ENCODE data around the gene ANKRD6.
"Not testable (repeated sequence)": the region's sequence is repeated elsewhere in the genome, so short reads cannot be mapped to it uniquely, and the experiment has no call there.

The ANKRD6 gene

GRCh38 chr6:89602166-89602565 lies 169.2 kb downstream of the ANKRD6 start:
- no peak for DNase-seq (ENCODE audit: low spot score)

GRCh38 chr6:89604653-89605052 lies 171.7 kb downstream of the ANKRD6 start:
- no peak for DNase-seq (ENCODE audit: low spot score)

- DNase-seq (ENCODE audit: low spot score), result no peak
Measured at GRCh38 chr6:89605861-89606260, 172.9 kb downstream of the ANKRD6 start.

- DNase-seq (ENCODE audit: low spot score), result peak; percentile 71
Measured at GRCh38 chr6:89610149-89610642, 177.2 kb downstream of the ANKRD6 start.

GRCh38 chr6:89611666-89612065 lies 178.7 kb downstream of the ANKRD6 start:
- DNase-seq (ENCODE audit: low spot score), result no peak

- no peak for DNase-seq (ENCODE audit: low spot score)
Measured at GRCh38 chr6:89612121-89612520, 179.2 kb downstream of the ANKRD6 start.

GRCh38 chr6:89613790-89614189 lies 180.8 kb downstream of the ANKRD6 start:
- DNase-seq (ENCODE audit: low spot score), result no peak

GRCh38 chr6:89615882-89616281 lies 182.9 kb downstream of the ANKRD6 start:
- DNase-seq (ENCODE audit: low spot score), result no peak

GRCh38 chr6:89616531-89616930 lies 183.6 kb downstream of the ANKRD6 start:
- DNase-seq (ENCODE audit: low spot score), result no peak

GRCh38 chr6:89618026-89618425 lies 185.1 kb downstream of the ANKRD6 start:
- DNase-seq (ENCODE audit: low spot score), result no peak

GRCh38 chr6:89619567-89619966 lies 186.6 kb downstream of the ANKRD6 start:
- no peak for DNase-seq (ENCODE audit: low spot score)

GRCh38 chr6:89623749-89624148 lies 190.8 kb downstream of the ANKRD6 start:
- DNase-seq (ENCODE audit: low spot score), result no peak

GRCh38 chr6:89630488-89630887 lies 197.5 kb downstream of the ANKRD6 start:
- DNase-seq (ENCODE audit: low spot score), result no peak

- DNase-seq (ENCODE audit: low spot score), result not testable (repeated sequence)
Measured at GRCh38 chr6:89636412-89636811, 203.5 kb downstream of the ANKRD6 start.

GRCh38 chr6:89637960-89638319 lies 205.0 kb downstream of the ANKRD6 start:
- no peak for DNase-seq (ENCODE audit: low spot score)

GRCh38 chr6:89638320-89639195 lies 205.6 kb downstream of the ANKRD6 start, which contains the start of gene LYRM2:
Gene LYRM2 (minus strand): TSS chr6:89638747. CDS start chr6:89638716, 31 bp downstream.
- peak; percentile 77 for DNase-seq (ENCODE audit: low spot score)

- no peak for DNase-seq (ENCODE audit: low spot score)
Measured at GRCh38 chr6:89640804-89641203, 207.9 kb downstream of the ANKRD6 start.

- DNase-seq (ENCODE audit: low spot score), result not testable (repeated sequence)
Measured at GRCh38 chr6:89641581-89641980, 208.6 kb downstream of the ANKRD6 start.

GRCh38 chr6:89642956-89643355 lies 210.0 kb downstream of the ANKRD6 start:
- DNase-seq (ENCODE audit: low spot score), result no peak

- no peak for DNase-seq (ENCODE audit: low spot score)
Measured at GRCh38 chr6:89643406-89643805, 210.5 kb downstream of the ANKRD6 start.

GRCh38 chr6:89644864-89645263 lies 211.9 kb downstream of the ANKRD6 start:
- DNase-seq (ENCODE audit: low spot score), result no peak

- no peak for DNase-seq (ENCODE audit: low spot score)
Measured at GRCh38 chr6:89649682-89650081, 216.7 kb downstream of the ANKRD6 start.

GRCh38 chr6:89650579-89650978 lies 217.6 kb downstream of the ANKRD6 start:
- no peak for DNase-seq (ENCODE audit: low spot score)

GRCh38 chr6:89655122-89655521 lies 222.2 kb downstream of the ANKRD6 start:
- no peak for DNase-seq (ENCODE audit: low spot score)

Data from HuH-7.5 (cell line).